Panc1 (cell line): ENCODE results near the gene GLCCI1. TPM values are rescaled to one million over a fixed set of nuclear protein-coding genes. Genes with fewer than 3 reads are reported as not detected.

Experiments used
- ATAC-seq: fragments of 200-7000 bp; cut with Tn5 transposase; 2 replicates; pipeline ENCODE4 v1.9.1; 2020; ENCODE audit warnings: mild to moderate bottlenecking, moderate library complexity
- BruUV-seq: library from RNA; stranded (reverse); fragments of 400-500 nt; replicated peaks from 2 replicates; lab custom pipeline; 2021; lab: Mats Ljungman, UMichigan
- CTCF ChIA-PET: fragments of 300-600 bp; sonication (Branson Sonifier 250); formaldehyde crosslinking; loops from one replicate; lab custom pipeline; 2022; ENCODE audit warnings: antibody characterized with exemption; lab: Charles Lee
- POLR2A ChIA-PET: fragments of 300-600 bp; sonication (Branson Sonifier 250); formaldehyde crosslinking; loops from one replicate; lab custom pipeline; 2022; ENCODE audit warnings: antibody characterized with exemption; lab: Charles Lee
- DNase-seq: peaks from one replicate; pipeline ENCODE4 v3.0.0-alpha.2; 2010; ENCODE audit warnings: low read depth, low spot score
- H3K27ac ChIP-seq: 2 replicates; pipeline ENCODE4 v1.5.1; 2011; ENCODE audit warnings: mild to moderate bottlenecking, low read length, inconsistent platforms
- H3K27me3 ChIP-seq: fragments of 200-500 bp; sonication (Bioruptor generic); 2 replicates; pipeline ENCODE4 v1.6.0; 2014; ENCODE audit warnings: low read length, inconsistent platforms; ENCODE audit not compliant: control insufficient read depth, insufficient read depth
- H3K36me3 ChIP-seq: fragments of 200-500 bp; sonication (Bioruptor generic); 2 replicates; pipeline ENCODE4 v1.5.1; 2014; ENCODE audit warnings: inconsistent platforms, mild to moderate bottlenecking, low read length, moderate library complexity; ENCODE audit not compliant: control insufficient read depth, insufficient read depth
- H3K4me1 ChIP-seq: 2 replicates; pipeline ENCODE4 v1.5.1; 2011; ENCODE audit warnings: inconsistent platforms, mild to moderate bottlenecking, low read length, moderate library complexity; ENCODE audit not compliant: control insufficient read depth, insufficient read depth
- H3K4me3 ChIP-seq, 2 experiments: 2 replicates each; pipeline ENCODE4 v1.5.1; 2011 to 2012; ENCODE audit warnings: low read depth in 2 of 2, low read length in 2 of 2, mild to moderate bottlenecking in 2 of 2, inconsistent platforms in 1 of 2, moderate library complexity in 1 of 2
- H3K9me3 ChIP-seq: fragments of 200-500 bp; sonication (Bioruptor generic); 2 replicates; pipeline ENCODE4 v1.5.1; 2014; ENCODE audit warnings: low read depth, mild to moderate bottlenecking, inconsistent platforms, low read length, moderate library complexity; ENCODE audit not compliant: control insufficient read depth, insufficient read depth
- CTCF ChIP-seq: fragments of 450-650 bp; IDR thresholded peaks from 2 replicates; pipeline ENCODE4 v1.5.1; 2017; ENCODE audit warnings: mild to moderate bottlenecking
- POLR2AphosphoS5 ChIP-seq: IDR thresholded peaks from 2 replicates; pipeline ENCODE4 v1.6.1; 2012; ENCODE audit warnings: mild to moderate bottlenecking, low read depth, low read length, moderate library complexity
- REST ChIP-seq, 2 experiments: IDR thresholded peaks; 2 replicates each; pipeline ENCODE4 v1.6.1; 2011 to 2012; ENCODE audit warnings: low read depth in 2 of 2, control low read depth in 1 of 2, low read length in 1 of 2, mild to moderate bottlenecking in 1 of 2, moderate library complexity in 1 of 2; ENCODE audit not compliant: insufficient read depth in 1 of 2
- SIN3A ChIP-seq: IDR thresholded peaks from 2 replicates; pipeline ENCODE4 v1.6.1; 2012; ENCODE audit warnings: low read depth, mild to moderate bottlenecking, low read length, moderate library complexity, borderline replicate concordance; ENCODE audit not compliant: insufficient read depth
- TCF7L2 ChIP-seq: IDR thresholded peaks from 2 replicates; pipeline ENCODE4 v1.6.1; 2011; ENCODE audit warnings: mild to moderate bottlenecking, low read depth, low read length, inconsistent platforms
- in situ Hi-C: cut with HindIII; loops from 2 replicates; pipeline ENCODE4 v1.10.0; 2016; ENCODE audit warnings: low sequenced_read_pairs, low pct_unique_long_range_greater_than_20kb
- intact Hi-C: fragments of 100-400 bp; cut with micrococcal nuclease; formaldehyde crosslinking; loops from one replicate; pipeline ENCODE4 v1.10.0; 2022; ENCODE audit not compliant: unreplicated experiment
- total RNA-seq: library from RNA; stranded (reverse); gene quantifications from one replicate; pipeline ENCODE4 v1.2.1, GENCODE V29; 2021; ENCODE audit not compliant: unreplicated experiment

The GLCCI1 gene
- total RNA-seq, 1 experiment from 2014 or later: 36.4 TPM

DNA sequence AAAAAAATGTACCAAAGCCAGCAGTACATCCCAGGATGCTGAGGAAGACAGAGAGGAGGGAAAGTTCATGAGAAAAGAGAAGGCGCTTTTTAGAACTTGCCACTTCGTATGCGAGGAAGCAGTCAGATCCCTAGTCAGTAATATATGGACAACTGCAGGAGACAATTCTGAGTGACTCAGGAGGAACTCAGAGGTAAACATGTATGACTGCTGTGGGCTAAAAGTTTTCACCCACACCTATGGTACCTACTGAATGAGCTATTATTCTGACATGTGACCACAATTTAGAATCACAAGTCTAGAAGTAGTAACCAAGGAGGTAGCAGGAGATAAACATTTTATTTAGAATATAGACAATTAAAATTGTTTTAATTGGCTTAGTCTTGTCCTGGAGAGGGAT, 166.8 kb downstream of the GLCCI1 start:
- ChIA-PET CTCF (no interaction called here), POLR2A (no interaction called here)
- DNase-seq (no peak), ATAC-seq (no peak)
- TF ChIP-seq SIN3A: no peak
- no peak for TF ChIP-seq REST (IDR thresholded peaks at IDR 0.05; ENCODE audit: insufficient read depth in 1 of 2, low read depth in 2 of 2, low read length in 1 of 2)
- TF ChIP-seq POLR2AphosphoS5: no peak
- no peak for TF ChIP-seq TCF7L2
- no peak for TF ChIP-seq CTCF
- Histone ChIP-seq H3K4me3 (no peak overlapping the region), H3K4me1 (no peaks in the 10 kb centered on the region), H3K36me3 (no peaks in the 10 kb centered on the region), H3K9me3 (no peaks in the 10 kb centered on the region), H3K27me3 (no peaks in the 10 kb centered on the region; the same call in 1 of the 2 replicates), H3K27ac (no peak overlapping the region)
- intact Hi-C loops (no loop called here), in situ Hi-C loops (no loop called here)
- BruUV-seq: no TSS peak

- H3K36me3 ChIP-seq: no peaks in the 10 kb centered on the region
- intact Hi-C loops: no loop called here
- no peak for DNase-seq
- H3K9me3 ChIP-seq: no peaks in the 10 kb centered on the region
- no peak for TF ChIP-seq TCF7L2
- no peak for TF ChIP-seq REST (IDR thresholded peaks at IDR 0.05; ENCODE audit: insufficient read depth in 1 of 2, low read depth in 2 of 2, low read length in 1 of 2)
- TF ChIP-seq SIN3A: no peak
- no peak for TF ChIP-seq CTCF
- TF ChIP-seq POLR2AphosphoS5: no peak
- no TSS peak for BruUV-seq
- in situ Hi-C loops: no loop called here
- no peaks in the 10 kb centered on the region; the same call in 1 of the 2 replicates for H3K27me3 ChIP-seq
- no peak overlapping the region for H3K27ac ChIP-seq
- ChIA-PET CTCF (no interaction called here), POLR2A (interaction anchor here (0.6 kb wide), 1 partner anchor 38 kb away, joined by 3 read pairs; no protein-coding TSS in a partner anchor)
- H3K4me1 ChIP-seq: no peaks in the 10 kb centered on the region
- no peak for ATAC-seq
- H3K4me3 ChIP-seq: no peak overlapping the region
Measured at GRCh38 chr7:8136051-8136730, 167.6 kb downstream of the GLCCI1 start.
